GM18951 (cell line): ENCODE data around the gene TRABD.

Source experiments
- POLR2A ChIP-seq: IDR thresholded peaks from 4 replicates; pipeline ENCODE4 v1.6.1; 2011; ENCODE audit warnings: mild to moderate bottlenecking; ENCODE audit not compliant: insufficient read length, insufficient read depth; ENCODE audit errors: extremely low read depth
- in situ Hi-C: fragments of 300-500 bp; cut with MboI; formaldehyde crosslinking; loops from one replicate; pipeline ENCODE4 v1.12.0; 2022; ENCODE audit warnings: low sequenced_read_pairs, mixed read lengths, inconsistent platforms; ENCODE audit not compliant: unreplicated experiment

TRABD gene

DNA sequence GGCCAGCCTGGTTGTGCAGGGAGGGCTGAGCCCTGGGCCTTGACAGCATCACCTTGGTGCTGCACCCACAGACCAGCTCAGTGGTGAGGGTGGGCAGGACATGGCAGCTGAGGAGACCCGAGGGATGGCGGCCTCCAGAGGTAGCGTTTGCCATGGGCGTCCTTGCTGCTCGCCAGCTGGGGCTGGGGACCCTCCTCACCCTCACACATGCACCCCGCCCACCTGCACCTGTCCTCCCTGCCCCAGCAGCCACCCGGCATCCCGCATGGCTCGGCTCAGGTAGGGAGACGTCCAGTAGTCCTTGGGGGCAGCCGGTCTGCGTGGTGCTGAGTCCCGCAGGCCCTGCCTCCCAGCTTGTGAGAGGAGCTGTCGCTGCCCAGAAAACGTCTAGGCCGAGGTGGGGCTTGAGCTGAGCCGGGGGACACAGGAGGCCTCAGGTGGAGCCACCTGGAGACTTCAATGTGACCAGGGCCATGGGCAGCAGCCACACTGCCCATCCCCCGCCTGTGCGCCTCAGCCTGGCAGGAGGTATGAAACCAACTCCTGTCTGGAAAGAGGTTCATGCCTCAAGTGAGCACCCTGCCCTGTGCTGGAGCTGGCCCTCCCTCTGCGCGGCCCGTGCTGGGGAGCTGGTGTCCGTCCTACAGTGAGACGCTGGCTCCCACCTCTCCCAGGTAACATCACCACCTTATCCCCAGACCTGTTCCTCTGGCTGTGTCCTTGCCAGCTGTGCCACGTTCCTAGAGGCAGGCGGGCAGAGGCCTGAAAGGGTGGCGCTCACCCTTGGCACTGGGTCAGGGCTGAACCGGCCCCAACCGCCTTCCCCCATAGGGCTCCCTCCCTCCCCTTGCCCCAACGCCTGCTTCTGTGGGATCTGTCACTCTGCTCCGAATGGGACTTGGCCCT is 3.3 kb upstream of the TRABD start:
- in situ Hi-C loops: no loop called here
- no peak for TF ChIP-seq POLR2A

DNA sequence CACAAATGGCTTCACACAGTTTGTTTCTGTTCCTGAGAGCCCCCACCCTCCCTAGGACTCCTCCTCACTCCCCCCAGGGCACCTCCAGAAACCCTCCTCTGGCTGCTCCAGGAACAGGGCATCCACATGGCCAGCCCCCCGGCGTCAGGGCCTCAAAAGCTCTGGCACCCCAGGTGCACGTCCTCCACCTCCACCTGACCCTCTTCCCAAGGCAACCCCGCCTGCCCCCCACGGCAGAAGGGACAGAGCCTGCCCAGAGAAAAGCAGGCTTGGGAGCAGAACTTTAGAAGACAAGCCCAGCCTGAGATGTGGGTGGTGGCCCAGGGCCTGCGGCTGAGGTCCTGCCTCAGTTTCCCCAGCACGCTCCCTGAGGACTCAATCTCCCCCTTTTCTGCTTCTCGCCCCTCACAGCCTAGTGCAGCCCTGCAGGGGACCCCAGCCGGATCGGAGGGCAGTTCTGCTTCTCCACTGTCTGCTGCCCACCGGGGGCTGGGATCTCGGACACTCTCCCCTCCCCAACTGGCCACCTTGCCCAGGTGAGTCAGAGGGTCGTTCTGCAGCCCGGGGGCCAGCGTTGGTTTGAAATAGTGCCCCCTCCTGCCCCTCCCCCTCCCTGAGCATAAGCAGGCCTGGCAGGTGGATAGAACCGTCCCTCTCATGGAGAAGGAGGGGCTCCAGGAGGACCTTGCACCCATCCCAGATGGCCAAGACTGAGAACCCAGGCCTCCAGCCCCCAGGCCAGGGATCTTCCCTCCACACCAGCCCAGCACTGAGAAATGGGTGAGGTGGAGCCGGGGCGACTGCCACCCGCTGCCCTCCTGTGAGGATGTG is 2.4 kb upstream of the TRABD start:
- TF ChIP-seq POLR2A: no peak
- in situ Hi-C loops: no loop called here

DNA sequence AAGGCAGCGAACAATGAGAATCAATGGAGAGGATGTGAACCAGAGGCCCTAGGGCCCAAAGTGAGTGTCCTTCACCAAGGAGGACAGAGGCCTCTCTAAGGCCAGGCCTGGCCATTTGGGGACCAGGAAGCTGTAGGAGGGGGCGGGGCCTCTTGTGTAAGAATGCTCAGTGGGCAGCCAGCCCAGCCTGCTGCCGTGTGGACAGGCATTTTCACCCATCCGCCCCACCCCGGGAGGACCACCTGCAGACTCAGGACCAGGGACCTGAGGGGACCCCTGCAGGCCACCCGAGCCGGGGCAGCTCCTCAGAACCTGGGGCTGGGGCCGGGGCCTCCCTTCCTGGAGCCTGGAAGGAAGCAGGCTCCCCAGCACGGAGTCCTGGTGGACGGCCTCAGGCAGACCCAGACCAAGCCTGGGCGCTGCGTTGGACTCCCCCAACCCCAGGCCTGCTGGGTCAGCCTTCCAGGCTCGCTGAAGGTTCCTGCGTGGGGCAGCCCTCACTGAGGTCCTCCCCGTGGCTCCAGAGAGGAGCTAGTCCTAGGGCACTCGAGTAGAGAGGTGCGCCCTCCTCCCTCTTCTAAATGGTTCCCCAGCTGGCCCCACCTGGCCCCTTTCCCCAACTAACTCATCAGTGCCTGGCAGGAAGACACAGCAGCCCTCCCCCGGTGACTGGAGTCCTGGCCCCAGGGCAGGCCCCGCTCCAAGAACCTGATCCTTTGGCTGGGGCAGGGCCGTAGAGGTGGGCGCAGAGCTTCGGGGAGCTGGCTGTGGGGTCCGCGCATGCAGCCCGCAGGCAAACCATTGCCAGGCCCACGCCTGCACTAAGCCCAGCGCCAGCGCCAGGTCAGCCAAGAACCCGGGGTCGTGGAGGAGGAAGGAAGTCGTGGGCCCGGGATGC is 1.5 kb upstream of the TRABD start:
- no peak for TF ChIP-seq POLR2A
- in situ Hi-C loops: no loop called here

DNA sequence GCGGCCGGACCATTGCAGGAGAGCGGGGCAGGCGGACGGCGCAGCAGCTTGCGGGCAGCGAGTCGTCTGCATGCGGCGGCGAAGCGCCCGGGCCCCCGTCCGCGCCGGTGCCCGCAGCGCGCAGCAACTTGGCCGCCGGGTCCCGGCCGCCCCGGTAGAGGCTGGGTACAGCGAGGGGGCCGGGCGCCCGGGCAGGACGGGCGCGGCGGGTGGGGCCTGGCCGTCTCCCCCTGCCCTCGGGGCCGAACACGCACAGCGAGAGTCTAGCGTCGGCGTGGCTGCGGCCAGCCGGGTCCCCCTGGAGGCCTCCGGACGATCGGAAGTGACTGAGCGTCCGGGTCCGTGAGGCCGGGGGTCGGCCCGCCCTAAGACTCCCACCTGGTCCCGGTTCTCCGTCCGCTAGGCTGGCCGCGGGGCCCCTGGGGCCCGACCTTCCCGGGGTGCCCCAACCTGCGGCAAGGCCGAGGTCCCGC is 775 bp upstream of the TRABD start:
- in situ Hi-C loops: no loop called here
- no peak for TF ChIP-seq POLR2A

DNA sequence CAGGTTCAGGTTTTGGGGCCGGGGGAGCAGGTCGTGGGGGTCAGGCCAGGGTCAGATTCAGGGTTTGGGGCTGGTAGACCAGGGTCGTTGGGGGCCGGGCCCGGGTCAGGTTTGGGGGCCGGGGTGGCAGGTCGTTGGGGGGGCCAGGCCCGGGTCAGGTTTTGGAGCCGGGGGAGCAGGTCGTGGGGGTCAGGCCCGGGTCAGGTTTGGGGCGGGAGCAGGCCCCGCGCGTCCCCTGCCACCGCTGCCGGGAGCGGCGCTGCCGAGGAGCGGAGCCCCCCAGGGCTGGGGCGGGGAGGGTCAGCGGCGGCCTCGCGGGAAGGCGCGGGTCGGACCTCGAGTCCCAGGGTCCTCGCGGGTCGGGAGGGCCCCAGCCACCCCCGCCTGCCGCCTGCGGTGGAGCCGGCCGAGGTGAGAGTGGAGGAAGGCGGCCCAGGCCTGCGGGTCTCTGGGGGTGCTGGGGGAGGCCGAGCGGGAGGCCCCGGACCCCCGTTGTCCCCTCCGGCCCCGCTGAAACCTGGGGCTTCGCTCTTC is 535 bp downstream of the TRABD start:
- in situ Hi-C loops: no loop called here
- TF ChIP-seq POLR2A: no peak

DNA sequence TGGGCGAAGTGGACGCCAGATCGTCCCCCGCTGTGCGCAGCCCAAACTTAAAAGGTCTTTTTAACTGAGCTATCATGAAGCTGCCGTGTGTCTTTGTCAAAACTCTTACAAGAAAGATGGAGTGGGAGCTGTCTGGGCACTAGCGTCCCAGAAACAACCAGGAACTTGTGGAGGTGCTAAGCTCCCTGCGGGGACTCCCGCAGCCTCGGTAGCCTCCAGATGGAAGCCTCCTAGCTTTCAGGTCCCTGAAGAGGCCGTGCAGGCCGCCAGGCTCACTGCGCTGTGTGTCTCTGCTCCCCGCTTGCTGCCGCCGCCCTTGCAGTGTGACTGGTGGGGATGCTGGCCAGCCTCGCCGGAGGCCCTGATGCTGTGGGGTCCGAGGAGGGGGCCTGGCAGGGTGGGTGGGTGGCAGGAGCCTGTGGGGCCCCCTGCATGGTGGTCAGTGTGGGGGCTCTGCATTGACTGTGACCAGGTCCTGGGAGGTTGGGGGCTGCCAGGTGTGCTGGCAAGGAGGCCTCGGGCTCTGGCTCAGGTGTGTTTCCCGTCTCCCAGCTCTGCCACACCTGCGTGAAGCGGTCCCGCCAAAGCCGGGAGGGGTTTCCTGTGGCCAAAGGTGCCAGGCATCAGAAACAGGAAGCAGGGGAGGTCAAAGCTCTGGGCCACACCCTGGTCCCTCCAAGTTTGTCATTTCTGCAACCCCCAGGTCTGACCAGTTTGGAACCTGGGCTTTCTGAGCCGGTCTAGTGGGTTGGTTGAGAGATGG is 1.2 kb downstream of the TRABD start:
- TF ChIP-seq POLR2A: peak; percentile 22

DNA sequence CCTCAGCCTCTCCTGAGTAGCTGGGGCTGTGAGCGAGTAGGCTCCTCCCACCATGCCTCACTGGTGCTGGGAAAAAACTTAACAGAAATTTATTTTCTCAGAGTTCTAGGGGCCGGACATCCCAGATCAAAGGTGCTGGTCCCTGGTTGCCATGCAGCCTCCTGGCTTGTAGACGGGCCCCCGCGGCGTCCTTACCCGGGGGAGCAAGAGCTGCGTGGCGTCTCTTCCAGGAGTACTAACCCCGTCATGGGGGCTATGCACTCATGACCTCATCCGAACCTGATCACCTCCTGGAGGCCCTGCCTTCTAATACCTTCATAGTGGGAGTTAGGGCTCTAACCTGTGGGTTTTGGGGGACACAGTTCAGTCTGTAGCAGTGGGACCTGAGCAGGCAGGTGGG is 2.6 kb downstream of the TRABD start:
- TF ChIP-seq POLR2A: no peak
- in situ Hi-C loops: no loop called here

More for the DNA sequence above, 1.2 kb downstream of the TRABD start:
- in situ Hi-C loops: no loop called here

DNA sequence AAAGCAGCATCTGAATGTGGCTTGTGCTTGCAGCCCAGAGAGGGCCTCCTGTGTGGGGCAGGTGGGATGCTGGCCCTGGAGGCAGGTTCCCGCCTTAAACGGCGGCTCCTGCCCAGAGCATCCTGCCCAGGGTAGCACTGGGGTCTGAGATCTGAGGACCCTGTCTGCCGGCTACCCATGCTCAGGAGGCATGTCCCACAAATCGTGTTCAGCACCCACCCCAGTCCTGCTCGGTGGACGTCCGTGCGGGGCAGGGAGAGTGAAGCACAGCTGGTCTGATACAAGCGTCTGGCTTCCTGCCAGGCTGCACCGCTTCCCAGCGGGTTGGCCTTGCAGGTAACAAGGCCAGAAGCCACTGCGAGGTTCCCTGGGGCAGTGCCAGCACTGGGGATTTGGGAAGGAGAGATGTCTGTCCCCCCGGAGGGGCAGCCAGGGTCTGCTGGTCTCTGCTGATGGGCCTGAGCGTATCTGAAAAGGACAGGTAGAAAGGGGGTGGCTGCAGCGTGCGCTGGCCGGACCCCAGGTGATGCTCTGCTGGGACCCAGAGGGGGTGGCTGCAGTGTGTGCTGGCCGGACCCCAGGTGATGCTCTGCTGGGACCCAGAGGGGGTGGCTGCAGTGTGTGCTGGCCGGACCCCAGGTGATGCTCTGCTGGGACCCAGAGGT is 3.6 kb downstream of the TRABD start:
- no peak for TF ChIP-seq POLR2A
- in situ Hi-C loops: no loop called here

DNA sequence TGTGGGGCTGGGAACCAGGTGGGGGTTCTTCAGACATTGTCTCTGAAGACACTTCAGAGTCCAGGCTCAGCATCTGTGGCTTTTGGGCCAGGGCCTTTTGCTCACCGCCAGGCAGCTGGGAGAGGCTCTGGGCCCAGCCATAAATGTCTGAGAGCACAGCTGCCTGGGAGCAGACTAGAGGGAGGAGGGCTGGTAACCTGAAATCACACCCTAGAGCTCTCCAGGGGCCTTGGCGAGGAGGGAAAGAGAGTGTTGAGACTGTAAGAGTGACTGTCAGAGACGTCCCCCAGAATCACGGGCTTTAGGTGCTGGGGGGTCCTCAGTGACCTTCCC is 4.1 kb downstream of the TRABD start:
- in situ Hi-C loops: no loop called here
- no peak for TF ChIP-seq POLR2A

DNA sequence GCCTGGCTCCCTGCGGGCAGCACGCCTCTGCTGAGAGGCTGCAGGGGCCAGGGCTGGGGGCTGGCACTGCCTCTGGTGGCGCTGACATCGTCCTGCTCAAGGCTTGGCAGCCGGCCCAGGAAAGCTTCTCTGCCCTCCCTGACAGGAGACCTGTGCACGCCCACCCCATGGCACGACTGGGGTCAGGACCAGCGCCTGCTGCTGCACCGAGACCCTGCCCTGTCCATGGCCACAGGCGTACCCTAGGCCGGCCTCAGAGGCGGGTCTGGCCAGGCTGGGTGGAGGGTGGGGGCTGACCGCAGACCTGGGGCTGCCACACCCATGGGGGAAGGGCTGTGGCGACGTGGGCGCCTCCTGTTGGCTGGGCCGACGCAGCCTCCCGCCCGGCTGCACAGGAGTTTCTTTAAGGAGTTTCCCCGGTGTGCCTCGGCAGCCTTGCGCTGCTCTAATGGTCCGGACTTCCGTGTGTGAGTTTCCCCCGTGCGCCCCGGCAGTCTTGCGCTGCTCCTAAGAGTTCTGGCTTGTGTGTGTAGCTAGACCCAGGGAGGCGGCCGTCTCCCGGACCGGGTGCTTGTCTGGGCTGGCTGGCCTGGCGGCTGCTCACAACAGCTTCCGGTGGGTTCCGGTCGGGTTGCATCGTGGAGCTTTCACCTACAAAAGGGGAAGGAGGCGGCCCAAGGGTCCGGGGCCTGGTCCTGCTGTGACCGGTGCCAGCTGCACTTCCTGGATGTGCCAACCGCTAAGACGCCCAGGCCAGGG is 4.6 kb downstream of the TRABD start:
- TF ChIP-seq POLR2A: peak; percentile 82
- in situ Hi-C loops: no loop called here
